Smooth muscle cell (in vitro differentiated cells): ENCODE data around the gene PPP1CB. TPM values are rescaled to one million over a fixed set of nuclear protein-coding genes. Genes with fewer than 3 reads are reported as not detected.

Experiments
- DNase-seq: peaks from one replicate; lab custom pipeline; 2025; ENCODE audit not compliant: unreplicated experiment; lab: John Stamatoyannopoulos, UW
- H2AFZ ChIP-seq: fragments of 200-600 bp; sonication (generic); 2 replicates; pipeline ENCODE4 v1.6.0; 2016; ENCODE audit warnings: antibody characterized with exemption, low read depth, mild to moderate bottlenecking
- H3F3A ChIP-seq: fragments of 200-600 bp; sonication (generic); 2 replicates; pipeline ENCODE4 v1.6.0; 2017; ENCODE audit warnings: antibody characterized with exemption, low read depth
- H3K27ac ChIP-seq: fragments of 200-600 bp; sonication (generic); 2 replicates; pipeline ENCODE4 v1.5.1; 2016; ENCODE audit warnings: low read depth, mild to moderate bottlenecking
- H3K27me3 ChIP-seq: fragments of 200-600 bp; sonication (generic); 2 replicates; pipeline ENCODE4 v1.6.1; 2016; ENCODE audit warnings: low read depth, mild to moderate bottlenecking
- H3K36me3 ChIP-seq: fragments of 200-600 bp; sonication (generic); 2 replicates; pipeline ENCODE4 v1.5.1; 2016; ENCODE audit warnings: low read depth
- H3K4me1 ChIP-seq: fragments of 200-600 bp; sonication (generic); 2 replicates; pipeline ENCODE4 v1.5.1; 2016; ENCODE audit warnings: low read depth
- H3K4me2 ChIP-seq: fragments of 200-600 bp; sonication (generic); 2 replicates; pipeline ENCODE4 v1.6.0; 2016; ENCODE audit warnings: mild to moderate bottlenecking
- H3K4me3 ChIP-seq: fragments of 200-600 bp; sonication (generic); 2 replicates; pipeline ENCODE4 v1.5.1; 2016; ENCODE audit warnings: mild to moderate bottlenecking
- H3K79me2 ChIP-seq: fragments of 200-600 bp; sonication (generic); 2 replicates; pipeline ENCODE4 v1.6.0; 2016; ENCODE audit warnings: low read depth, mild to moderate bottlenecking
- H3K9ac ChIP-seq: fragments of 200-600 bp; sonication (generic); 2 replicates; pipeline ENCODE4 v1.6.0; 2016; ENCODE audit warnings: low read depth
- H3K9me3 ChIP-seq: fragments of 200-600 bp; sonication (generic); replicated peaks from 2 replicates; pipeline ENCODE4 v1.5.1; 2016; ENCODE audit warnings: low read depth
- H4K20me1 ChIP-seq: fragments of 200-600 bp; sonication (generic); 2 replicates; pipeline ENCODE4 v1.6.0; 2016; ENCODE audit warnings: low read depth
- WGBS: methylation state at CpG from one replicate; pipeline ENCODE4 v1.1.7; 2016; ENCODE audit warnings: low lambda C conversion rate; 5-methylcytosine and 5-hydroxymethylcytosine counted together
- polyA plus RNA-seq: library from polyadenylated mRNA; unstranded; fragments of >200 nt; fragmentation: Nextera tagmentation; extraction: Ambion mirVana; gene quantifications from 2 replicates; pipeline ENCODE4 v1.2.1, GENCODE V29; 2016
- total RNA-seq: library from RNA; depleted of rRNA; stranded (reverse); fragments of >200 nt; gene quantifications from 2 replicates; pipeline ENCODE4 v1.2.3, GENCODE V29; 2014
- TF ChIP-seq, protein P1 (sequence below): fragments of 200-600 bp; sonication (generic); IDR thresholded peaks from 2 replicates; pipeline ENCODE4 v1.5.1; 2017; ENCODE audit warnings: borderline replicate concordance, mild to moderate bottlenecking, antibody characterized with exemption; ENCODE audit not compliant: insufficient read depth, poor library complexity, severe bottlenecking

The PPP1CB gene
- total and polyA plus RNA-seq, 2 experiments from 2014 or later = 66.8 to 193 TPM

GRCh38 chr2:28713577-28714298, 37.9 kb upstream of the PPP1CB start:
- no peak overlapping the region for H3K9ac ChIP-seq
- H3F3A ChIP-seq = peaks cover 33% of the 10 kb centered on the region
- peak overlapping the region; percentile 78 for H3K27ac ChIP-seq
- no peak for DNase-seq
- peak overlapping the region; percentile 40 for H2AFZ ChIP-seq
- no peak overlapping the region for H3K4me3 ChIP-seq
- H3K79me2 ChIP-seq = no peaks in the 10 kb centered on the region
- no peaks in the 10 kb centered on the region for H3K27me3 ChIP-seq
- no peaks in the 10 kb centered on the region for H4K20me1 ChIP-seq
- peaks cover 10% of the 10 kb centered on the region for H3K4me1 ChIP-seq
- H3K36me3 ChIP-seq = no peaks in the 10 kb centered on the region
- 80% methylated on average over 8 of the region's 8 CpGs for WGBS
- TF ChIP-seq, protein P1, sequence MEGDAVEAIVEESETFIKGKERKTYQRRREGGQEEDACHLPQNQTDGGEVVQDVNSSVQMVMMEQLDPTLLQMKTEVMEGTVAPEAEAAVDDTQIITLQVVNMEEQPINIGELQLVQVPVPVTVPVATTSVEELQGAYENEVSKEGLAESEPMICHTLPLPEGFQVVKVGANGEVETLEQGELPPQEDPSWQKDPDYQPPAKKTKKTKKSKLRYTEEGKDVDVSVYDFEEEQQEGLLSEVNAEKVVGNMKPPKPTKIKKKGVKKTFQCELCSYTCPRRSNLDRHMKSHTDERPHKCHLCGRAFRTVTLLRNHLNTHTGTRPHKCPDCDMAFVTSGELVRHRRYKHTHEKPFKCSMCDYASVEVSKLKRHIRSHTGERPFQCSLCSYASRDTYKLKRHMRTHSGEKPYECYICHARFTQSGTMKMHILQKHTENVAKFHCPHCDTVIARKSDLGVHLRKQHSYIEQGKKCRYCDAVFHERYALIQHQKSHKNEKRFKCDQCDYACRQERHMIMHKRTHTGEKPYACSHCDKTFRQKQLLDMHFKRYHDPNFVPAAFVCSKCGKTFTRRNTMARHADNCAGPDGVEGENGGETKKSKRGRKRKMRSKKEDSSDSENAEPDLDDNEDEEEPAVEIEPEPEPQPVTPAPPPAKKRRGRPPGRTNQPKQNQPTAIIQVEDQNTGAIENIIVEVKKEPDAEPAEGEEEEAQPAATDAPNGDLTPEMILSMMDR = no peak
- no peaks in the 10 kb centered on the region for H3K9me3 ChIP-seq
- peak overlapping the region; percentile 24 for H3K4me2 ChIP-seq

- Histone ChIP-seq H3K9ac (peak overlapping the region; percentile 33), H3K4me2 (peak overlapping the region; percentile 32), H3K4me1 (peaks cover 10% of the 10 kb centered on the region), H4K20me1 (no peaks in the 10 kb centered on the region), H3K79me2 (no peaks in the 10 kb centered on the region), H3K27ac (peak overlapping the region; percentile 82), H3K9me3 (no peaks in the 10 kb centered on the region), H3K36me3 (no peaks in the 10 kb centered on the region), H3K27me3 (no peaks in the 10 kb centered on the region), H3K4me3 (no peak overlapping the region), H2AFZ (peak overlapping the region; percentile 1), H3F3A (peaks cover 17% of the 10 kb centered on the region)
- 31% methylated on average over 4 of the region's 4 CpGs for WGBS
- TF ChIP-seq, protein P1 = no peak
- no peak for DNase-seq
These were observed 35.3 kb upstream of the PPP1CB start for GRCh38 chr2:28716265-28716865.

GRCh38 chr2:28717339-28717758, 34.3 kb upstream of the PPP1CB start:
- no peaks in the 10 kb centered on the region for H3K9me3 ChIP-seq
- no peaks in the 10 kb centered on the region for H3K27me3 ChIP-seq
- H2AFZ ChIP-seq = peak overlapping the region; percentile 83
- TF ChIP-seq, protein P1 = no peak
- no peak for DNase-seq
- no peaks in the 10 kb centered on the region for H3K36me3 ChIP-seq
- H3K79me2 ChIP-seq = no peaks in the 10 kb centered on the region
- peak overlapping the region; percentile 7 for H3K9ac ChIP-seq
- H4K20me1 ChIP-seq = no peaks in the 10 kb centered on the region
- H3F3A ChIP-seq = peaks cover 14% of the 10 kb centered on the region
- H3K27ac ChIP-seq = peak overlapping the region; percentile 82
- WGBS = 57% methylated on average over 5 of the region's 5 CpGs
- H3K4me2 ChIP-seq = peak overlapping the region; percentile 32
- no peak overlapping the region for H3K4me3 ChIP-seq
- peaks cover 10% of the 10 kb centered on the region for H3K4me1 ChIP-seq
